HG03460 (cell line): ENCODE results near the gene ZNF665.
"Not testable (repeated sequence)": the region's sequence is repeated elsewhere in the genome, so short reads cannot be mapped to it uniquely, and the experiment has no call there.

Experiments
- ATAC-seq: cut with Tn5 transposase; IDR thresholded peaks from one replicate; pipeline ENCODE4 v1.9.1; 2021; ENCODE audit not compliant: unreplicated experiment

ZNF665 gene

DNA sequence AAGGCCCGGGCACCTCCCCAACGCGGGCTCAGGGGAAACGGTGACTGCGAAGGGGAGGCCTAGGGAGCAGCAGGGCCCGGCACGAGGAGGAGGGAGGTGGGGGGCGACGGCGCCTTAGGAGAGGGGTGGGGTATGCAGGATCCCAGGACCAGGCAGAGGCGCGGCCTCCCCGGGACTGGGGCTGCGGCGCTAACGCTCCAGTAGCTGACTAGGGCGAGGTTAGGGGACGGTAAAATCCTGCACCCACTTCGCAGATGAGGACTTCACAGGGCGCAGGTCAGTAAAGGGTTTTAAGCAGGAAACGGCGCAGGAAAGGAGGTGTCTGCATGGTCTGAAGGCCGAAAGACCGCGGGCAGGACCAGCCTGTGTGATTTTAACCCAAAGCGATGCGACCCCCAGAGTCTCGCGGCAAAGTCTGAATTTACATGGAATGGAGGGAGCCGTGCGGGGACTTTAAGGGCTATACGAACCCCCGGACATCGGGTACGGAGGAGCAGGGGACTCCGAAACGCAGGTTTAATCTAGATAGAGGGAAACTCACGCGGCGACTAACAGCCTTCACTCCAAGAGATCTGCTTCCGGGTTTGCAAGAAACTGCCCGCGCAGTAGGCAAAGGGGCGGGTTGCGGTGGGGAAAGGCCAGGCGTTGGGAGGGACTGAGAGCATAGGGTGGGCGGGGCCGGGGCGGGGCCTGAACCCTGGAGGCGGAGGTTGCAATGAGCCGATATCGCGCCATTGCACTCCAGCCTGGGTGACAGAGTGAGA is at the start of gene ZNF665:
Gene ZNF665, minus strand, starts transcription at position 588 of the 764 bp plus-strand sequence. CDS start 10,460 bp downstream, outside the sequence.
- no peak for ATAC-seq

DNA sequence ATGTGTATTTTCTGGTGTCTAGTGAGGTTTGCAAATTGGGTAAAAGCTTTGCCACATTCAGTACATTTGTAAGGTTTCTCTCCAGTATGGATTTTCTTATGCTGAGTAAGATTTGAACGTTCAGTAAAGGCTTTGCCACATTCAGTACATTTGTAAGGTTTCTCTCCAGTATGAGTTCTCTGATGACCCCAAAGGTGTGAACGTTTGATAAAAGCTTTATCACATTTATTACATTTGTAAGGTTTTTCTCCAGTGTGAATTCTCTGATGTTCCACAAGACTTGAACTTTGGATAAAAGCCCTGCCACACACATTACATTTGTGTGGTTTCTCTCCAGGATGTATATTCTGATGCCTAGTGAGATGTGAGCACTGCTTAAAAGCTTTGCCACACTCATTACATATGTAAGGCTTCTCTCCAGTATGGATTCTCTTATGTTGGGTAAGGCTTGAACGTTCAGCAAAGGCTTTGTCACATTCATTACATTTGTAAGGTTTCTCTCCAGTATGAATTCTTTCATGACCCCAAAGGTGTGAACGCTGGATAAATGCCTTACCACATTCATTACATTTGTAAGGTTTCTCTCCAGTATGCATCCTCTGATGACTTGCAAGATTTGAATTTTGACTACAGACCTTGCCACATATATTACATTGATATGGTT is 44.1 kb upstream of the ZNF665 start:
- ATAC-seq: no peak

DNA sequence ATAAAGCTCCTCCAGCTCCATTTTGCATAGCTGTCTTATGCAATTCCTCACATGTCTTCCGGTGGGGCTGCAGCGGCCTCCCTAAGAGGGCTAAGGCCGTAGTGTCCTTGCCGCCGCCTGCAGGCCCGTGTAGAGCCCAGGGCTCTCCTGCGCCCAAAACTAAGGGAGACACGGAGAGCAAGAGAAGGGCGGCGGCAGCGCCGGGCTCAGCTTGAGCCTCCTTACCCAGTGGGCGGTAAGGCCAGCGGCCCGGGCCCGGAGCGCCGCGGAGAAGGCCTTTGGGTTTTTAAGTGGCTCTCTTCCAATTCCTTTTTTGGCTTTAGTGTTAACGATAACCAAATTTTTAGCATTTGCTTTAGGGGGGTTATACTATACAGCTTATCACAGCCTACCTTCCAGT is 31.4 kb upstream of the ZNF665 start:
- ATAC-seq: no peak

DNA sequence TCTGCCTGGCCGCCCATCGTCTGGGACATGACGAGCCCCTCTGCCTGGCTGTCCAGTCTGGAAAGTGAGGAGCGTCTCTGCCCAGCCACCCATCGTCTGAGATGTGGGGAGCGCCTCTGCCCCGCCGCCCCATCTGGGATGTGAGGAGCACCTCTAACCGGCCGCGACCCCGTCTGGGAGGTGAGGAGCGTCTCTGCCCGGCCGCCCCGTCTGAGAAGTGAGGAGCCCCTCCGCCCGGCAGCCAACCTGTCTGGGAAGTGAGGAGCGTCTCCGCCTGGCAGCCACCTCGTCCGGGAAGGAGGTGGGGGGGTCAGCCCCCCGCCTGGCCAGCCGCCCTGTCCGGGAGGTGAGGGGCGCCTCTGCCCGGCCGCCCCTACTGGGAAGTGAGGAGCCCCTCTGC is 29.6 kb upstream of the ZNF665 start:
- not testable (repeated sequence) for ATAC-seq

DNA sequence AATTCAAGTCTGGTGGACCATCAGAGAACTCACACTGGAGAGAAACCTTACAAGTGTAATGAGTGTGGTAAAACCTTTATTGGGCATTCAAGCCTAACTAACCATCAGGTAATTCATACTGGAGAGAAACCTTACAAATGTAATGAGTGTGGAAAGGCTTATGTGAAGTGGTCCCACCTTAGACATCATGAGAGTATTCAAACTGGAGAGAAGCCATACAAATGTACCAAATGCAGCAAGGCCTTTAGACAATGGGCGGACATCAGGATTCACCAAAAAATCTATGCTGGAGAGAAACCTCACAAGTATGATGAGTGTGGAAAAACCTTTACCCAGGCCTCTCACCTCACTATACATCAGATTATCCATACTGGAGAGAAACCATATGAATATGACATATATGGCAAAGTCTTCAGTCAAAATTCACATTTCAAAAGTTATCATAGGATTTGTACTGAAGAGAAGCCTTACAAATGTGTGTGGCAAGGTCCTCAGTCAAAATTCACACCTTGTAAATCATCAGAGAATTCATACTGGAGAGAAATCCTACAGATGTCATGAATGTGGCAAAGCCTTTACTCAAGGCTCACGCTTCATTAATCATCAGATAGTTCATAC is 19.7 kb upstream of the ZNF665 start:
- no peak for ATAC-seq

DNA sequence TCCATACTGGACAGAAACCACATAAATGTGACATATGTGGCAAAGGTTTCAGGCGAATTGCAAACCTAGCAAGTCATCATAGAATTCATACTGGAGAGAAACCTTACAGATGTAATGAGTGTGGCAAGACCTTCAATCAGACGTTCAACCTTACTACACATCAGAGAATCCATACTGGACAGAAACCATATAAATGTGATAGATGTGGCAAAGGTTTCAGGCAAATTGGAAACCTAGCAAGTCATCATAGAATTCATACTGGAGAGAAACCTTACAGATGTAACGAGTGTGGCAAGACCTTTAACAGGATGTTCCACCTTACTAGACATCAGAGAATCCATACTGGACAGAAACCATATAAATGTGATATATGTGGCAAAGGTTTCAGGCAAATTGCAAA is 18.4 kb upstream of the ZNF665 start:
- ATAC-seq: not testable (repeated sequence)

DNA sequence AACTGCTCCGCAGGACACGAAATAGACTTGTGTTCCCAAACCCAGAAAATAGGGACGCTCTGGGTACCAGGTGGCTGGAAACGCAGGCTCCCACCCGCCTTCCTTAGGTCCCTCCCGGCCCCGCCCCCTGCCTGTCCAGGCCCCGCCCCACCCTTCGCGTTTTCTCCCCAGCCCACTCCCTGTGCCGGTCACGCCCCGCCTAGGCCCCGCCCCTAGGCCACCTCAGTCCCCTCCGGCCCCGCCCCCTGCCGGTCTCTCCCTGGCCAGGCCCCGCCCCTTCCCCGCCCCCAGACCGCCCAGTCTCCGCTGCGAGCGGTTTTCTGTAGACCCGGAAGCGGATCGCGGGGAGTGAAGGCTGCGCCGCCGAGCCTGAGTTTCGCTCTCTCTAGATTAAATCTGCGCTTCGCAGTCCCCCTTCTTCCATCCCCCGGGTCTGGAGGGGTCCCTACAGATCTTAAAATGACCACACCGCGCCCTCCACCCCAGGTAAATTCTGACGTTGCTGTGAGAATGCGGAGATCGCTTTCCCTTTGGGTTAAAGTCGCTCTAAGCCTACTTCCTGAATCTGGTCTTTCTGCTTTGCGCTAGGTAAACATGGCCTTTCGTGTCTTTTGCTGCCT is 3.7 kb upstream of the ZNF665 start:
- peak; percentile 44 for ATAC-seq

DNA sequence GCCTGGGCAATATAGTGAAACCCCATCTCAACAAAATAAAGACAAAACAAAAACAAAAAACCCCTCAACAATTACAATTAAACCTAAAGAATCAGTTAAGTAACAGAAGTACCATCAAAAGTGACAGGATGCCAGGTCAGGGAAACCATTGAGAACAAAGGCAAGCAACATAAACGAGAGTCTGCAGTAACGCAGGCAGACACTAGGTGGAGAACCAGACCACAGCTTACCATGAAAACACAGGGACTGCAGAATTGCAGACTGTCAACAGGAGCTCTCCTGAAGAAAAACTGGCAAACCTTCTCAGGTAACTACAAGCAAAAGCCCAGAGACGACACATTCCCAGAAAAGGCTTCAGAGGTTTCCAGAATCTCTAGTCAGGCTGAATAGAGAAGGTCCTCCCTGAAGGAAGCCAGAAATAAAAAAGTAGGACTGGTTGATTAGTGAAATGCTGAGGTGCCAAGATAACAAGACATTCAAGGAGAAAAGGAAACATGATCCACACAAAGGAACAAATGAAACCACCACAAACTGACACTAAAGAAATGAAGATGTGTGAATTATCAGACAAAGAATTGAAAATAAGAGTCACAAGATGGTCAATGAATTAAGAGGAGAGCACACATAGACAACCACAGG is 2.2 kb upstream of the ZNF665 start:
- no peak for ATAC-seq

DNA sequence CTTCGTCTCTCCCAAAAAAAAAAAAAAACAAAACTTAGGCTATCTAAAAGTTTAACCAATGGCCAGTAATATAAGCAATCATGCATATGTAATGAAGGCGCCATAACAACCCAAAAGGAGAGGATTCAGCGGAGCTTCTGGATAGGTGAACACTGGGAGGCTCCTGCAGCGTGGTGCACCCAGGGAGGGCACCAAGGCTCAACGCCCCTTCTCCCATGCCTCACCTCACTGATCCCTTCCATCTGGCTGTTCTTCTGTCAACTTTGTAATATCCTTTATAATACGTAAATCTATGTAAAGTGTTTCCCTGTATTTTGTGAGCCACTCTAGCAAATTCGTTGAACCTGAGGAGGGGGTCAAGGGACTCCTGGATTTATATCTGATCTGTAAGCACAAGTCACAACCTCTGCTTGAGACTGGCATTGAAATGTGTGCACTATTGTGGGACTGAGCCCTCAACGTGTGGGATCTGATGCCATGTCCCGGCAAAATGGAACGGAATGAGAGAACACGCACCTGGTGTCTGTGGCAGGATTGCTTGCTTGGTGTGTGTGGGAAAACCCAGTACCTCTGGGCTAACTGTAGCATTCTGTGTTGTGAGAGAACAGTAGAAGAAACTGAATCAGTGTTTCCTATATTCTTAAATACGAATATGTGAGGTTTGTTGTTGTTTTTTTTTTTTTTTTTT is 521 bp upstream of the ZNF665 start:
- no peak for ATAC-seq

DNA sequence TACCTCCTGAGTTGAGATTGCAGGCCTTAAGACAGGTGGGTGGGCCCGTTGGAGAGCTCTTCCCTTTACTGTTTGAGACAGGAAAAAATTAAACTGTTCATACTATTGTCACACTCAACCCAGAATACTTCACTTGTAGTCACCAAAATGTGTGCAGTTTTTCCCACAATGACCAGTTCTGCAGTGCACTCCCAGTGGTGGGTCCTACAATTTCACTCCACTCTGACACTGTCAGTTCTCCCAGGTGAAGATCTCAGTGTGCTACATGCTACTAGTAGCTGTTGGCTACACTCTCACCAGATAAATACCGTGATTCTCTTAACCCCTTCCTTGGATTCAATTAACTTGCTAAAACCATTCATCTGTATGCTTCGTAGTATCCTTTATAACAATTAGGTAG is 2.9 kb downstream of the ZNF665 start:
- no peak for ATAC-seq

DNA sequence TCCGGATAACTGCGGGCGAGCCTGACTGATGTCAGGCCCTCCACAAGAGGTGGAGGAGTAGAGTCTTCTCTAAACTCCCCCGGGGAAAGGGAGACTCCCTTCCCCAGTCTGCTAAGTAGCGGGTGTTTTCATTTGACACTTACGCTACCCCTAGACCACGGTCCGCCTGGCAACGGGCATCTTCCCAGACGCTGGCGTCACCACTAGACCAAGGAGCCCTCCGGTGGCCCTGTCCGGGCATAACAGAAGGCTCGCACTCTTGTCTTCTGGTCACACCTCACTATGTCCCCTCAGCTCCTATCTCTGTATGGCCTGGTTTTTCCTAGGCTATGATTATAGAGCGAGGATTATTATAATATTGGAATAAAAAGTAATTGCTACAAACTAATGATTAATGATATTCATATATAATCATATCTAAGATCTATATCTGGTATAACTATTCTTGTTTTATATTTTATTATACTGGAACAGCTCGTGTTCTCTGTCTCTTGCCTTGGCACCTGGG is 3.4 kb downstream of the ZNF665 start:
- not testable (repeated sequence) for ATAC-seq

DNA sequence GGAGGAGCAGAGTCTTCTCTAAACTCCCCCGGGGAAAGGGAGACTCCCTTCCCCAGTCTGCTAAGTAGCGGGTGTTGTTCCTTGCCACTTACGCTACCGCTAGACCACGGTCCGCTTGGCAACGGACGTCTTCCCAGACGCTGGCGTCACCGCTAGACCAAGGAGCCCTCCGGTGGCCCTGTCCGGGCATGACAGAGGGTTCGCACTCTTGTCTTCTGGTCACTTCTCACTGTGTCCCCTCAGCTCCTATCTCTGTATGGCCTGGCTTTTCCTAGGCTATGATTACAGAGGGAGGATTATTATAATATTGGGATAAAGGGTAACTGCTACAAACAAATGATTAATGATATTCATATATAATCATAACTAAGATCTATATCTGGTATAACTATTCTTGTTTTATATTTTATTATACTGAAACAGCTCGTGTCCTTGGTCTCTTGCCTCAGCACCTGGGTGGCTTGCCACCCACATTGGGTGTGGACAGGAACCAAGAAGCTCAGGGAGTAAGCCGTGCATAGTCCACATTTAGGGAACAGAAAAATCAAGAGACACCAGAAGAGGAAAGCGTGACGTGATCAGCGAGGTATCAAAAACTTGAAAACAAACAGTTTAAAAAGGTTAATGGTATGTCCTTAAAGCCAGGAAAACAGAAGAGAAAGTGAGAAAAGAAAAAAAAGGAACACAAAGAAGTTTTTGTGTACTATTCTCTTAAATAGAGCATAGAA is 7.8 kb downstream of the ZNF665 start:
- ATAC-seq: not testable (repeated sequence)

DNA sequence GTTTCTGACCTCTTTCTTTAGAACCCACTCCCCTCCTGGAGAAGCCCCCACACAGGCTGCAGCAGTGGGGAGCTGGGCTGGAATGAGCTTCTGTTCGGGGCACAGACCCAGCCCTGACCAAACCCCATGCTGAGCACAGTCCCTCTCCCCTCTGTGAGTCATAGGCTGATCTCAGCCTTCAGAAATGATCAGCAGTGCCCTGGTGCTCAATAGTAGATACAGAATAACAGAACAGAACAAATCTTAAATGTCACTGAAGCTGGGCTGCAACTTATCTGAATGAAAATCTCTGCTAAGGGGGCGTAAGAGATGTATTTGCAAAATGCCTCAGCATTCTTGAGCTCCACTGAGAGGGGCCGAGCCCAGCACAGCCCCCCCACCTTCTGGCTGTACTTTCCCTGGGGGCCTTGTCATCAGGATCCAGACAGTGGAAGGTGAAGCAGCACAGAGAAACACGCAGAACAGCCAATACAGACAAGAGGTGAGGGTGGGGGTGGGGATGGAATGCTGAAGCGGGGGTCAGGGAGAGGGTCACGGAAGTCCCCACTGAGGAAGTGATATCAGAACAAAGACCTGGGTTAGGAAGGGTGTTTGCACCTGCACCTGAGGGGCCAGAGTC is 9.9 kb downstream of the ZNF665 start:
- ATAC-seq: no peak

DNA sequence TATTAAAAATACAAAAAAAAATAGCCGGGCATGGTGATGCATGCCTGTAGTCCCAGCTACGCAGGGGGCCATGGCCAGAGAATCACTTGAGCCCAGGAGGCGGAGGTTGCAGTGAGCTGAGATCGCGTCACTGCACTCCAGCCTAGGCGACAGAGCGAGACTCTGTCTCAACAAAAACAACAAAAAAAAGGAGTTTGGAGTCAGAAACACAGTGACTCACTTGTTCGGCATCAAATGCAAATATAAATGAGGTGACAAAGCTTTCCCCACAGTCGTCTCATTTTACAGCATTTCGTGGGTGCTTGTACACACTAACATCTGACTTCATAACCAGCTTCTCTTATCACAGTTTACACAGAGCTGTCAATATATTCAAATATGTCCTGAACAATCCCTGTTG is 11.0 kb downstream of the ZNF665 start:
- ATAC-seq: no peak

DNA sequence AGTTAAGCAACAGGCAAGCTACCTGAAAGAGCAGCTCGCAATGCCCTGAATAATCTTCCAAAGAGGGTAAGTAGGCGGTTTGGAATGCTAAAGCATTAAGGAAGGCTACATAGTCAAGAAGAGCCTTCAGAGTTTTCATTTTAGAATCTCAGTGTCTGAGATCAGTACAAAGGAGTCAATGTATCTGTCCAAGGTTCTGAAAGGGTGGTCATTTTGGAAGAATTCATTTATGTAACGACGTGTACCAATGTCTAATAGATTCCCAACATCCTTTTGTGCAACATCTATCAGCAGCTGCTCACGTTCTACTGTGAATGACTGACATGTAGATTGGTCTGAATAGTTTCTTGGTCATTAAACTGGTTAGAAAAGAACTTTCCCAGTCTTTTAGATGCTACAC is 15.2 kb downstream of the ZNF665 start:
- ATAC-seq: no peak

DNA sequence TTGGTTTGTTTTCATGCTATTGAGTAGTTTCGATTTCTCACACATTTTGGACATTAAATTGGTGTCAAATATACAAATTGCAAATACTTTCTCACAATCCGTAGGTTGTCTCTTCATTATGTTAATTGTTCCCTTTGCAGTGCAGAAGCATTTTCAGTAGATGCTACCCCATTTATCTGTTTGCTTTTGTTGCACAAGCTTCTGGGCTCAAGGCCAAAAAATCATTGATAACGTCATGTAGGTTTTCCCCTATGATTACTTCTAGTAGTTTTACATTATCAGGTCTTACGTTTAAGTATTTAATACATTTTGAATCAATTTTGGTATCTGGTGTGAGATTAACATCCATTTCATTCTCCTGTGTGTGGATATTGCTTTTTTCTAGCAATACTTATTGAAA is 20.3 kb downstream of the ZNF665 start:
- no peak for ATAC-seq

DNA sequence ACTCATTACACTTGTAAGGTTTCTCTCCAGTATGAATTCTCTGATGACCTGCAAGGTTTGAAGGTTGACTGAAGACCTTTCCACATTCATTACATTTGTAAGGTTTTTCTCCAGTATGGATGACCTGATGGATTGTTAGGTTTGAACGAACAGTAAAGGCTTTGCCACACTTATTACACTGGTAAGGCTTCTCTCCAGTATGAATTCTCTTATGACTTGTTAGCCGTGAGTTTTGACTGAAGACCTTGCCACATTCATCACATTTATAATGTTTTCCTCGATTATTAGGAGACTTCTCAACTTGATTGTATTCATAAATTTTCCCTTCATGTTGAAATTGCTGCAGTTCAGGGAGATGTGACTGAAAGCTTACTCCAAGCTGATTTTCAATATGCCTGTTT is 27.5 kb downstream of the ZNF665 start:
- ATAC-seq: no peak

DNA sequence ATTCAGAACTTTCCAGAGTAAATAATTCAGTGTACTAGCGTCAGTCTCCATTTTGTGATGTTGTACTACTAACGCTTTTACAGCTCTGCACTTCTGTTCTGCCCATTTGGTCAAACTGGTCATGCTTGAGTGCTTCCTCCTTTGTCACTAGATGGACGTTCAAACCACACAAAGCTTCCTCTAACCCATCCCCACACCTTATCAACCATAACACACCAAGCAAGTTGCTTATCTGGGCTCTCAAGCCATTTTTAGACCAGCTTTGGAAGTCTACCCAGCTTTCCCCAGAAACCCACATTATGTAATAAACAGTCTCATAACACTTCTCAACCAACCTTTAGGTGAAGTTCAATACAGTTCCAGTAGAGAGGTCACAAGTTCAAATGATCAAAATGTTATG is 32.0 kb downstream of the ZNF665 start:
- no peak for ATAC-seq

DNA sequence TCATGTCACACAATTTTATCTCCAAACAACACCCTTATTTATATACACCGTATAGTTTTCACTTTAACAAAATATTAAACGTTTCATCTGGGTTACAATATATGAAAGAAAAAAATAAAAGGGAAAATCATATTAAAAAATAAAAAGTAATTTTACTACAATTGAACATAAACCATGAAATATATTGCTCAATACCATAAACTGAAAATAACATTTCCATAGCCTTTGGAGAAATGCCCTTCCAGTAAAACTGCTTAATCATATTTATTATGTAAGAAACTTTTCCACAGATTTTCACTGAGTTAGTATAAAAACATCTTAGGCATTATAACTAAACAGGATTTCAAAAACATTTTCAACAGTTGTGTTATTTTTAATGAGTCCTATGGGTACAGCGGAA is 32.8 kb downstream of the ZNF665 start:
- ATAC-seq: no peak
